ENCODE results near the gene TRIM22.

TRIM22 gene

DNA sequence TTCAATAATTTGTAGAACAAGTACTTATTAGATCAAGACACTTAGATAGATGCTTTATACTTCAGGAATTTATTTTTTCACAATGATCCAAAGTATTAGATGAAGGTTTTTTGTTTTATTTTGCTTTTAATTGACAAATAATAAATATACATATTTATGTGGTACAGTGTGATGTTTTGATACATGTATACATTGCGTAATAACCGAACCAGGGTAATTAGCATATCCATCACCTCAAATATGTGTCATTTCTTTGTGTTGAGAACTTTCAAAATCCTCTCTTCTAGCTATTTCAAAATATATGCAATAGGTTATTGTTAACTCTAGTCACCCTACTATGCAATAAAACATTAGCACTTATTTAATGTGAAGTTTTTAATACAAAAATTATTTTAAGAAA, 26.1 kb upstream of the TRIM22 start:
- DNase-seq (ENCODE audit: low read depth) = no peak
- H3K4me3 ChIP-seq (ENCODE audit: control insufficient read depth, low read depth, low read length) = no peak overlapping the region
- TF ChIP-seq, protein P1, sequence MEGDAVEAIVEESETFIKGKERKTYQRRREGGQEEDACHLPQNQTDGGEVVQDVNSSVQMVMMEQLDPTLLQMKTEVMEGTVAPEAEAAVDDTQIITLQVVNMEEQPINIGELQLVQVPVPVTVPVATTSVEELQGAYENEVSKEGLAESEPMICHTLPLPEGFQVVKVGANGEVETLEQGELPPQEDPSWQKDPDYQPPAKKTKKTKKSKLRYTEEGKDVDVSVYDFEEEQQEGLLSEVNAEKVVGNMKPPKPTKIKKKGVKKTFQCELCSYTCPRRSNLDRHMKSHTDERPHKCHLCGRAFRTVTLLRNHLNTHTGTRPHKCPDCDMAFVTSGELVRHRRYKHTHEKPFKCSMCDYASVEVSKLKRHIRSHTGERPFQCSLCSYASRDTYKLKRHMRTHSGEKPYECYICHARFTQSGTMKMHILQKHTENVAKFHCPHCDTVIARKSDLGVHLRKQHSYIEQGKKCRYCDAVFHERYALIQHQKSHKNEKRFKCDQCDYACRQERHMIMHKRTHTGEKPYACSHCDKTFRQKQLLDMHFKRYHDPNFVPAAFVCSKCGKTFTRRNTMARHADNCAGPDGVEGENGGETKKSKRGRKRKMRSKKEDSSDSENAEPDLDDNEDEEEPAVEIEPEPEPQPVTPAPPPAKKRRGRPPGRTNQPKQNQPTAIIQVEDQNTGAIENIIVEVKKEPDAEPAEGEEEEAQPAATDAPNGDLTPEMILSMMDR (IDR thresholded peaks at IDR 0.05; ENCODE audit: control insufficient read depth, insufficient read depth, low read depth, low read length, missing control alignments) = no peak

DNA sequence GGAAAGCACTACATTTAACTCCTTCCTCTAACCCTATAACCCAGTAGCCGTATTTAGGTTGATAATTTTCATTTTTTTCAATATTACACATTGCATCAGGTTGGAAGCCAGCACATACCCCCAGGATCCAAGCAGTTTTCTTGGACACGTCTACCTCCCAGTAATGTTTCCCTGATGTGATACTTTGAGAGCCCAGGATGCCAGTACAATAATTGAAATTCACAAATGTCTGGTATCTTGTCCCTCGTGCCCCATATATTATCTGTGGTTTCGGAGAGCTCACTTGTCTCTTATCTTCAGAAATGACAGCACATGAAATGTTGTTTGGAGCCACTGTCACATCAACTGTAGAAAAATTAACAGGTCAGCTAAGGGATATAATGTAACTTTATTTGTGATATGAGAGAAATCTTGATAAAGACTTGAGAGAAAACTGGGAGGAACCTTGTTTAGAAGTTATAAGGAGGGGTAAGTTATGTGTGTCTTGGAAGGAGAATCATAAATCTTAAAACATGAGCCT, 24.5 kb upstream of the TRIM22 start:
- DNase-seq (ENCODE audit: low read depth) = no peak
- H3K4me3 ChIP-seq (ENCODE audit: control insufficient read depth, low read depth, low read length) = no peak overlapping the region
- TF ChIP-seq, protein P1 (IDR thresholded peaks at IDR 0.05; ENCODE audit: control insufficient read depth, insufficient read depth, low read depth, low read length, missing control alignments) = no peak

DNA sequence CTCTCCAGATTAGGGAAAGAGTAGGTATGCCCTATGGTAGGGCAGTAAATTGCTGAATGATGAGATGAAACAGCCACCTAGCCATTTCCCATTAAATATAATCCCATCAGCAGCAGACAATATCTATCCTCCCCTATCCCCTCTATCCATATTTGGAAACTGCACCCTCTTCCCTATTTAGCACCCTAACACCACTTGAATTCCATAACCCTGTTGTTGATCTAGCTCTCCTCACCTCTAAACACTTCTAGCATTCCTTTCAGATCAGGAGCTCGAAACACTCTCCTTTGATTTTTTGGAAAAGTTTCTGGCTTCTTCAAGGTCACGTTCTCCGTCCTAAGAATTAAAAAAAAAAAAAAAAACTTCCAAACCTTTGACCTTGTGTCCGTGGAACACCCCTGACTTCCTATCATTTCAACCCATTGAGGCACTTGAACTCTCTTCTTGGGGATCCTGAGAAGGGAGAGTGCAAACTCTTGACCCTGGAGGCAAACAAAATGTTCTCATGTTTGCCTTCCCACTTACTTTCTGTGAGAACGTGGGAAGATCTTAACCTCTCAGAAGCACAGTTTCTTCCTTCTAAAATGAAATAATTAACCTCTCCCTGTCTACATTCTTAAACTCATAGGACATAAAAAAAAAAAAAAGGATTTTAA, 23.7 kb upstream of the TRIM22 start:
- DNase-seq (ENCODE audit: low read depth) = no peak
- TF ChIP-seq, protein P1 (IDR thresholded peaks at IDR 0.05; ENCODE audit: control insufficient read depth, insufficient read depth, low read depth, low read length, missing control alignments) = no peak
- no peak overlapping the region for H3K4me3 ChIP-seq (ENCODE audit: control insufficient read depth, low read depth, low read length)

DNA sequence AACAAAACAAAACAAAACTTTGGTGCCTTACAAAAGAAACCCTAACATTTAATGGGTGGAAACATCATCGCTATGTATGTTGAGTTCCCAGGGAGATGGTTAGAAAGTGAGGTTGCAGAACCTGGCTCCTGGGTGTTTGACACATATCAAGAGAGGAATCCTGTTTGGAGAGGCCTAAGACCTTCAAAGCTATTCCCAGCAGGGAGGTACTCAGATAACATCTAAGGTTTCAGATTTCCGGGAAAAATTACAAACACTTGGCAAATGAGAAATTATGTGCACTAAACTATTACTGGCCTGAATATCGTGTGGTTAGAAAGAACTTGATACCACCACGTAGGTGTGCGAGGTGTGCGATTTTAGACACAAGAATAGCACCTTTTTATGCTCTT, 23.2 kb upstream of the TRIM22 start:
- TF ChIP-seq, protein P1 (IDR thresholded peaks at IDR 0.05; ENCODE audit: control insufficient read depth, insufficient read depth, low read depth, low read length, missing control alignments) = no peak
- H3K4me3 ChIP-seq (ENCODE audit: control insufficient read depth, low read depth, low read length) = no peak overlapping the region
- DNase-seq (ENCODE audit: low read depth) = no peak

DNA sequence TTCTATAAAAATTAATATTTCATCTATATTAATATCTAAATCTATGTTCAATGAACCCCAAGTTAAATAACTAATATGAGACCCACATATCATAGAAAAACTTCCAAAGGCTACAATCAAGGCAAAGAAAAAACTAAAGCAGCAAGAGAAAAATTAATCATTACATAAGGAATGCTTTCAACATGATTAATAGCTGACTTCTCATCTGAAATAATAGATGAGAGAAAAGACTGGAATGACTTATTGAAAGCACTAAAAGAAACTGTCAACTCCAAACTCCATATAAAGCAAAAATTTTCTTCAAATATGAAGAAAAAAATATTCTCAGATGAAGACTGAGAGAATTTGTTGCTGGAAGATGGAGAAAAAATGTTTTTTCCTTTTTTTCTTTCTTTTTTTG, 17.8 kb upstream of the TRIM22 start:
- TF ChIP-seq, protein P1 (IDR thresholded peaks at IDR 0.05; ENCODE audit: control insufficient read depth, insufficient read depth, low read depth, low read length, missing control alignments) = no peak
- no peak overlapping the region for H3K4me3 ChIP-seq (ENCODE audit: control insufficient read depth, low read depth, low read length)
- no peak for DNase-seq (ENCODE audit: low read depth)

DNA sequence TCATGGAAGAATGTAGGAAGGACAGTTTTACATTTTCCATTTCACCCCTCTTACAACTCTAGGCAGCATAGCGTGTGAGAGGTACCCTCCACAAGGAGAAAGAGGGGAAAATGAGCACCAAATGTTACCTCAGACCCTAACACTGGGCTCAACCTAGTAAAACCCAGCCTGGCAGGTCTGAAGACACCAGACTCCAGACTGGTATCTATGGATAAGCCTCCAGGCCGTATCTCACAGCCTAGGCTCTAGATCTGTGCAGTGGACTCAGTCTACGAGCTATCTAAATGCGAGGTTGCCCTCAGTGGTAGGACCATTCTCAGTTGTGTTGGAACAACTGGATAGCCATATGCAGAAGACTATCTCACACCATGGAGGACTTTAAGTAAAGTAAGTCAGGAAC, 15.2 kb upstream of the TRIM22 start:
- DNase-seq (ENCODE audit: low read depth) = no peak
- no peak overlapping the region for H3K4me3 ChIP-seq (ENCODE audit: control insufficient read depth, low read depth, low read length)
- TF ChIP-seq, protein P1 (IDR thresholded peaks at IDR 0.05; ENCODE audit: control insufficient read depth, insufficient read depth, low read depth, low read length, missing control alignments) = no peak
